HG03095 (cell line): ENCODE results near the gene CDKL5.
"Not testable (repeated sequence)": the region's sequence is repeated elsewhere in the genome, so short reads cannot be mapped to it uniquely, and the experiment has no call there.

Source experiments
- ATAC-seq: cut with Tn5 transposase; IDR thresholded peaks from one replicate; pipeline ENCODE4 v1.9.1; 2021; ENCODE audit warnings: moderate library complexity; ENCODE audit not compliant: unreplicated experiment

The CDKL5 gene

GRCh38 chrX:18566748-18567147 lies 141.3 kb downstream of the CDKL5 start:
- no peak for ATAC-seq

GRCh38 chrX:18573556-18573955 lies 148.1 kb downstream of the CDKL5 start:
- no peak for ATAC-seq

DNA sequence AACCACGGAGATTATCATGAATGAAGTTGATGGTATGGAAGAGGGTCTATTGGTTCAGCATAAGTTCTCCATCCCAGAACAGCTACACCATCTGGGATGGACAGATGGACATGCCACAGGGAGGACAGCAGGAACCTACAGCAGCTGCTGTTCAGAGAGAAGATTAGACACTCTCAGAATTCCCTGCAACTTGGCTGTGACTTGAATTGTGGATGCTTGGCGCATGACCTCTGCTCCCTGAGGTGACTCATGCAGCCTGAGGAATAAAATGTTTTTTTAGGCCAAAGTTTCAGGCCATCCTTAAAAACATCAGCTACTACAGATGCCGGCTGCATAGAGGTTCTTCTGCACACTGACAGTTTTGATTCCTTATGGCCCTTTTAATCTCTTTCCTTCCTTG lies 149.2 kb downstream of the CDKL5 start:
- ATAC-seq, result no peak

DNA sequence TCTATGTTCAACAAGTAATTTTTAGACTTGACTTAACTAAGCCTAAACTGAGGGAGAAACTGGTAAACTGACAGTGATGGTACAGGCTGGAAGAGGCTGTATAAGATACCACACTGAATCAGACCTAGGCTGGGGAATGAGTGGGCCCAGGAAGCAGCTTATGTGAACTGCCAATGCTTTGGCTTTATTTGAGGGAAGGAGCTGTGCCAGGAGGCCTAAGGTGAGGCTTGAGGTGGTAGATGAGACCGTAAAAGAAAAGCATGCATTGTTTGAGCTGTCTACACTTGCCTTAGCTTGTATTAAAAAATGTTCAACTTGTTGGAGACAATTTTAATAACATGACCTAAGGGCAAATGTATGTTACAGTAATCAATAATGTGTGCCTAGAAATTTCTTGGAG lies 150.3 kb downstream of the CDKL5 start:
- ATAC-seq, result no peak

DNA sequence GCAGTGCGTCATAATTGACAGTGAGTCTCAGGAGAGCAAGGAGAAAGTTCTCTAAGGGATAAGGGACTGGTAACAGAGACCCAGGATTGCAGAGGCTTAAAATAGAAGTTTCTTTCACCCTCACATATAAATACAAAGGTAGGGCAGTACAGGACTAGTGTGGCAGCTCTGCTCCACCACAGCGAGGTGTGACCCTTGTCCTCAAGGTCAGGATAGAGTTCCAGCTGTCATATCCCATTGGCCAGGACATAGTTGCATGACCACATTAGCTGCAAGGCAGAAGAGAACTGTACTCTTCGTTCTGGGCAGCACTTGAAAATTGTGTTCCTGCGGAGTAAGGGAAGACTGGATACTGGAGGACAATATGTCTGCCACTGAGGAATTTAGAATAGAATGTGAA lies 152.0 kb downstream of the CDKL5 start:
- no peak for ATAC-seq

DNA sequence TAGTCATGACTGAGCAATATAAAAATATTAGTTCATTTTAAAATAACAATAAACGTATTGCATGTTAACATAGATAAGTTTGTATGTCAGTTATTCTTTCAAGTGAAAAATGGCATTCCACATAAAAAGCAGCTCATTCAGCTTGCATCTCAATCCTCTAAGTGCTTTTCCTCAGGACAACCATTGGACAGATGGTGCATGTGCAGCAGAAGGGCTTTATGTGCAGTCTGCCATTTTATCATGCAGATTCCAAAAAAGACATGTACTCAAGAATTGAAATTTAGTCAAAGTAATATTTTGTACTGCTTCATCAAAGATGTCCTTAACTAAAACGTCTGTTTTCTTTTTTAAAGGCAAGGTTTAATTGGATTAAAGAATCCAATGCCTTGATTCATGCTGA lies 153.1 kb downstream of the CDKL5 start:
- ATAC-seq, result no peak

DNA sequence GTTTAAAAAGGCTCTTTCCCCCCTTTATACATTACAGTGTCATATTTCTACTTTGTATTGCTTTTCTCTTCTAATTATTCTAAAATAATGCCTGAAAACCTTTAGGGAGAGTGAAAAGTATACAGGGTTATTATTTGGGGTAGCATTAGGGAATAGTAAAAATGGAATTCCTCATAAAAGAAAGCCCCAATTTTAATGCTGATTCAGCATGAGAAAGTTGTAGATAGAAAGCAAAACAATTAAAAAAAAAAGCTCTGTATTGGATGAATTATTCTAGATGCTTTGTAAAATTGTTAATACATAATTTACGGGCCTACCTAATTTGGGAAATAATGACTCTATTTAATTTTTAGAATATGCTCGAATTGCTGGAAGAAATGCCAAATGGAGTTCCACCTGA lies 154.1 kb downstream of the CDKL5 start:
- ATAC-seq, result no peak

- no peak for ATAC-seq
These were observed 157.6 kb downstream of the CDKL5 start for GRCh38 chrX:18582910-18583493.

DNA sequence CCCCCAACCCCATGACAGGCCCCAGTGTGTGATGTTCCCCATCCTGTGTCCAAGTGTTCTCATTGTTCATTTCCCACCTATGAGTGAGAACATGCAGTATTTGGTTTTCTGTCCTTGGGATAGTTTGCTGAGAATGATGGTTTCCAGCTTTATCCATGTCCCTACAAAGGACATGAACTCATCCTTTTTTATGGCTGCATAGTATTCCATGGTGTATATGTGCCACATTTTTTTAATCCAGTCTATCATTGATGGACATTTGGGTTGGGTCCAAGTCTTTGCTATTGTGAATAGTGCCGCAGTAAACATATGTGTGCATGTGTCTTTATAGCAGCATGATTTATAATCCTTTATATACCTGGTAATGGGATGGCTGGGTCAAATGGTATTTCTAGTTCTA lies 163.9 kb downstream of the CDKL5 start:
- ATAC-seq, result not testable (repeated sequence)

GRCh38 chrX:18591834-18592233 lies 166.4 kb downstream of the CDKL5 start:
- no peak for ATAC-seq

DNA sequence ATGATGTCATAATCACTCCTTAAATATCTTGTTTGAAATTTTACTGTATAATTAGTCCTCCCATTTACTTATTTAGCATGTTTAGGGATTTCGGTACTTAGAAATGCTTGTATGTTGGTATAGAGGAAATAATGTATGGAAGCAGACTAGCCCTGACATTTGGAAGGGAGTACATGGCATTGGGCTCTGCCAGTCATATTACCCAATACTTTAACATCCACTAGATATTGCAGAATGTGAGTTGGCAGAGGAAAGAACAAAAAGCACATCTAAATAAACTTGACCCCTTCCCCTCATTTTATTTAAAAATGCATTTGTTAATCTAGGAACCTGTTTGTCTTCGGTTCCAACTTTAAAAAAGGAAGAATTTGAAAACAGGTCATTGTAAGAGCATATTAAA lies 168.7 kb downstream of the CDKL5 start:
- no peak for ATAC-seq

DNA sequence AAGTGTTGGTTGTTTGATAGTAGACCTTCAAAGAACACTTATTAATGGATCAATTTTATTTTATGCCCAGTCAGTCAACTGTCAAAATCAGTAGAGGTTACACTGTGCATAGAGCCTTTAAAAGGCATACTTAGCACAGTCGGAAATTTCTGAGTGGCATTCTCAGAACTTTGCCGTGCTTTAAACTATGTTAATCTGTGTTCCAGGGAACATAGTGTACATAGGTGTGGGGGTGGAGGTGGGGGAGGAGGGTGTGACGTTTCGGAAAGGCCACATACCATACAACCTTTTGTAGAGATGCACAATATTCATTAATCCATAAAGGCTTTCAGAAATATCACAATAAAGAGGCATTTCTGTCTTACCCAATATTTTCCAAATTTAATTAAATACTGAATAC lies 170.7 kb downstream of the CDKL5 start:
- no peak for ATAC-seq

DNA sequence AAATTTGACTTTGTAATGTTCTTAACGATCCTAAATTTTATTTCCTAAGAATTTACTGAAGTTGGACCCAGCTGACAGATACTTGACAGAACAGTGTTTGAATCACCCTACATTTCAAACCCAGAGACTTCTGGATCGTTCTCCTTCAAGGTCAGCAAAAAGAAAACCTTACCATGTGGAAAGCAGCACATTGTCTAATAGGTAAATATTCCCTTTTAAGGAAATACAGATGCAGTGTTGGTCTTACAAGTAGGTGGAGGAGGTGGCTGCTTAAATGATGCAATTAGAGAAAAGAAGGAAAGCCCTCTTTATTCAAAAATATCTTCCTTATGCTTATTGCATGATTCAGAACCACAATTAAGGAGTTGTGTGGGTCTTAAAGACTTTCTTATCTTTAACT lies 173.0 kb downstream of the CDKL5 start:
- ATAC-seq, result no peak

- ATAC-seq, result no peak
These were observed 182.6 kb downstream of the CDKL5 start for GRCh38 chrX:18607966-18608365.

GRCh38 chrX:18613930-18614639 lies 188.7 kb downstream of the CDKL5 start:
- ATAC-seq, result no peak

DNA sequence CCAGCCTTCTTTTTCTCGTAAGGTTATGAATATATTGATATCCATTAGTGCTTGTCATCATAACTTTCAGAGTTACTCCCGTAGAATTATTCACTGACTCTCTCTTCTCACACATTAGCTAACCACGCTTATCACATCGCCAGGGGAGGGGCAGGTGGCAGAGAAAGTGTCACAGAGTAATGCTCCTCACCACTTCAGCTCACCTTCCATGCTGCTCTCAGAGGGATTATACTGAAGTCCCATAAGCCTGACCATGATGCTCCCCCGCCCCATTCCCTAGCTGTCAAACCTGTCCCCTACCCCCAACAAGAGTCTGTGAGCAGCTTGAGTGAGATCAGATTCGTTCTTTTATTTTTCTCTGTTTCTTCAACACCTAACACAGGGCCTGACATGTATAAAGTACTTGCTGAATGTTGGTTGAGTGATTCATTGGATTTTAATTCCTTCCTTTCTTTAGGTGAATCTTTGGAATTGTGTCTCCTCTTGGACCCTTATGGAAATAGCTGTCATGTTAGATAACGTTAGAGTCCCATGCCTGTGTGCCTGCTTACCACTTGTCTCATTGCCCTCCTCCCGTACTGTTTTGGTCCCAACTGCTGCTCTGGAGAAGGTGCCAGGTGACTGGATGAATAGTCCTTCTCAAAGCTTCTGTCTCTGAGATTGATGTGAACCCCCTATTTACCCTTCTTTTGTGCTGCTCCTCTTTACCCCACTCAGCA lies 191.4 kb downstream of the CDKL5 start:
- ATAC-seq, result no peak

DNA sequence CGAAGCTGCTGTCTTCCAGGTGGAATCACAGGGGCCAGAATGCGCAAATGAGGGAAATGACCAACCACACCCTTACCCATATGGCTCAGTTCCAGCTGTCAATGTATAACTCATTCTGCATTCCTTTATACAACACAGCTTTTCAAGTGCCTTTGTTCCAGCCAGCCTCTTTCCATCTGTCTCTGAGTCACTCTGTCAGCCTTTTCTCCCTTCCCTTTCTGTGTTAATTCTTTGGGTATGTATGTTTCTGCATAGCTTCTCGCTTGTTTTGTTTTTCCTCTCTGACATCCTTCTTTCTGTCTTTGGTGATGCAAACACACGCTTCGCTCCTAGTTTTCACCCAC lies 192.0 kb downstream of the CDKL5 start:
- no peak for ATAC-seq

GRCh38 chrX:18619288-18619687 lies 193.9 kb downstream of the CDKL5 start:
- no peak for ATAC-seq

- no peak for ATAC-seq
These were observed 194.9 kb downstream of the CDKL5 start for GRCh38 chrX:18620349-18620748.

DNA sequence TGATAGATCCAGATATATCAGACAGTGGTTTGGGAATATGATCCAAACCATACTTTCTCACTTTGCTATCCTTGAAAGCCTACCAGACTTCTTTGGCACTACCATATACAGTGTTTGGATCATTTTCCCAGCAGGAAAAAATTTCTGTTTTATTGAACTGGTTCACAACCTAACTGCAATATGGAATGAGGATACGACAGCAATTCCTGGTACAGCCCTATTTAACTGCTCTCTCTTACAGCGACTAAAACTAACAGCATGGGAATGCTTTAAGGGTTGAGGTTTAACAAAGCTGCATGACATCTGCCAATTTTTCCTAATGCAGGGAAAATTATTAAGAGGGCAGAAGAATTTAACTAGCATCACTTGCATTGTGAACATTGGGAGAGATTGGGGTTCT lies 199.2 kb downstream of the CDKL5 start:
- ATAC-seq, result no peak

- no peak for ATAC-seq
These were observed 205.5 kb downstream of the CDKL5 start for GRCh38 chrX:18630934-18631333.

- no peak for ATAC-seq
These were observed 213.0 kb downstream of the CDKL5 start for GRCh38 chrX:18638398-18638797.
